ENCODE results near the gene LRFN3. TPM values are rescaled to one million over a fixed set of nuclear protein-coding genes. Genes with fewer than 3 reads are reported as not detected.
A peak's percentile ranks its signal among the peaks of the same experiment; 100 is the strongest.

The LRFN3 gene
- total and polyA plus RNA-seq, 10 of the 15 experiments (the other 5 are each of a cell fraction or from before 2014, with no cell fraction given) = 0.02 to 7.3 (median 2.0) TPM; not detected in 1

GRCh38 chr19:35889370-35890112, 46.6 kb upstream of the LRFN3 start:
- Histone ChIP-seq H4K20me1 (ENCODE audit: control insufficient read depth, insufficient read depth) (peaks cover 3% of the 10 kb centered on the region; the same call in 1 of the 2 replicates), H3K4me2 (ENCODE audit: control insufficient read depth, insufficient read depth) (no peak overlapping the region), H3K27me3 (replicated peaks in 1 of 2; ENCODE audit: control insufficient read depth in 2 of 2, insufficient read depth in 2 of 2, low read length in 1 of 2) (no peaks in the 10 kb centered on the region), H3K79me2 (ENCODE audit: control insufficient read depth, insufficient read depth, low read length) (no peaks in the 10 kb centered on the region), H3K36me3 (ENCODE audit: control insufficient read depth in 2 of 2, insufficient read depth in 2 of 2, low read length in 1 of 2) (peaks cover 20 to 34% of the 10 kb centered on the region in 2 experiments), H3K27ac (ENCODE audit: control insufficient read depth, insufficient read depth) (no peak overlapping the region), H3K4me3 (no peak overlapping the region), H2AFZ (ENCODE audit: control insufficient read depth, low read depth, low read length) (no peak overlapping the region), H3K9me3 (replicated peaks; ENCODE audit: control insufficient read depth, insufficient read depth, low read length) (no peaks in the 10 kb centered on the region), H3K4me1 (ENCODE audit: control insufficient read depth, insufficient read depth, low read length) (no peaks in the 10 kb centered on the region), H3K9ac (ENCODE audit: control insufficient read depth, insufficient read depth, low read length) (no peak overlapping the region)
- CTCF ChIA-PET = interaction anchor here (0.6 to 1.0 kb wide), 2 partner anchors 9 to 38 kb away, joined by 3 read pairs; no protein-coding TSS in a partner anchor
- TF ChIP-seq NR2F1 (conservative IDR thresholded peaks at IDR 0.05) = peak; percentile 95
- TF ChIP-seq IRF5 (IDR thresholded peaks at IDR 0.05; ENCODE audit: borderline replicate concordance) = no peak
- no peak for TF ChIP-seq ZBTB11 (CRISPR knock-in tag; IDR thresholded peaks at IDR 0.05)
- TF ChIP-seq EED (IDR thresholded peaks at IDR 0.05; ENCODE audit: low read depth) = no peak
- no peak for TF ChIP-seq RCOR1 (conservative IDR thresholded peaks at IDR 0.05; ENCODE audit: low read depth, low read length)
- peak; percentile 82 for TF ChIP-seq NR2C1 (IDR thresholded peaks at IDR 0.05)
- no peak for TF ChIP-seq GABPA (IDR thresholded peaks at IDR 0.05; ENCODE audit: low read depth)
- TF ChIP-seq NR2C2 (IDR thresholded peaks at IDR 0.05; ENCODE audit: borderline replicate concordance, control insufficient read depth, insufficient read length, low read depth) = peak; percentile 43
- no TSS peak for BruUV-seq (replicated peaks)
- DNase-seq (ENCODE audit: low read depth, low spot score) = no peak
- RAD21 ChIA-PET (ENCODE audit: unreplicated experiment) = no interaction called here
- in situ Hi-C loops (cut with MboI) (loop anchor here (5.0 kb wide), 1 partner anchor 43 kb away; no protein-coding TSS in a partner anchor), intact Hi-C loops (cut with micrococcal nuclease; ENCODE audit: unreplicated experiment) (no loop called here)
- POLR2A ChIA-PET = interaction anchor here (0.7 to 1.2 kb wide), 3 partner anchors 43 to 181 kb away, joined by 3 to 4 read pairs (median 4); no protein-coding TSS in a partner anchor
- SMC1A ChIA-PET (ENCODE audit: uncharacterized antibody, unreplicated experiment) = no interaction called here
- ATAC-seq = no peak
- no peak for FAIRE-seq
- 98% methylated on average over 18 of the region's 18 CpGs for WGBS (ENCODE audit: insufficient coverage, insufficient replicate concordance, low lambda C conversion rate, missing lambda C conversion rate)

Data from GM12878 (cell line).